Type B pancreatic cell (in vitro differentiated cells): ENCODE data around the gene PRPF40B. TPM values are rescaled to one million over a fixed set of nuclear protein-coding genes. Genes with fewer than 3 reads are reported as not detected.

Experiments
- DNase-seq: peaks from one replicate; pipeline ENCODE4 v3.0.0; 2021; ENCODE audit warnings: mixed read lengths; ENCODE audit not compliant: unreplicated experiment; ENCODE audit errors: extremely low spot score
- H3K27ac Mint-ChIP-seq: 2 replicates; pipeline ENCODE4 v1.8.0; 2021; ENCODE audit warnings: mild to moderate bottlenecking, mixed read lengths
- H3K27me3 Mint-ChIP-seq: 2 replicates; pipeline ENCODE4 v1.8.0; 2021; ENCODE audit warnings: mixed read lengths
- H3K36me3 Mint-ChIP-seq: 2 replicates; pipeline ENCODE4 v1.8.0; 2021; ENCODE audit warnings: mixed read lengths
- H3K4me1 Mint-ChIP-seq: one replicate; pipeline ENCODE4 v1.8.0; 2021; ENCODE audit warnings: mixed read lengths; ENCODE audit not compliant: unreplicated experiment
- H3K4me3 Mint-ChIP-seq: 2 replicates; pipeline ENCODE4 v1.8.0; 2021; ENCODE audit warnings: mild to moderate bottlenecking, mixed read lengths
- H3K9me3 Mint-ChIP-seq: 2 replicates; pipeline ENCODE4 v1.8.0; 2021; ENCODE audit warnings: mixed read lengths
- total RNA-seq: library from RNA; stranded (reverse); gene quantifications from 2 replicates; pipeline ENCODE4 v1.2.1, GENCODE V29; 2021; ENCODE audit warnings: low replicate concordance
- TF ChIP-seq, protein P1 (sequence below): fragments of 200-600 bp; sonication (generic); conservative IDR thresholded peaks from 2 replicates; pipeline ENCODE4 v1.5.0; 2021; ENCODE audit warnings: antibody characterized with exemption, mild to moderate bottlenecking

Gene PRPF40B
- total RNA-seq, 1 donor from 2014 or later = 35.4 TPM

DNA sequence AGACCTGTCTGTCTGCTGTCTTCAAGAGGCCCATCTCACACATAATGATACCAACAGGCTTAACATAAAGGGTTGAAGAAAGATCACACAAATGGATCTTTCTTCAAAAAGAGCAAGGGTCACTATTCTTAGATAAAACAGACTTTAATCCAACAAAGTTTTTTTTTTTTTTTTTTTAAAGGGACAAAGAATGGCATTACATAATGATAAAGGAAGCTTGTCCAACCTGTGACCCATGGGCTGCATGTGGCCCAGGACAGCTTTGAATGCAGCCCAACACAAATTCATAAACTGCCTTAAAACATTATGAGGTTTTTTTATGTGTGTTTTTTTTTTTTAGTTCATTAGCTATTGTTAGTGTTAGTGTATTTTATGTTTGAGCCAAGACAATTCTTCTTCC lies 11.2 kb upstream of the PRPF40B start:
- TF ChIP-seq, protein P1, sequence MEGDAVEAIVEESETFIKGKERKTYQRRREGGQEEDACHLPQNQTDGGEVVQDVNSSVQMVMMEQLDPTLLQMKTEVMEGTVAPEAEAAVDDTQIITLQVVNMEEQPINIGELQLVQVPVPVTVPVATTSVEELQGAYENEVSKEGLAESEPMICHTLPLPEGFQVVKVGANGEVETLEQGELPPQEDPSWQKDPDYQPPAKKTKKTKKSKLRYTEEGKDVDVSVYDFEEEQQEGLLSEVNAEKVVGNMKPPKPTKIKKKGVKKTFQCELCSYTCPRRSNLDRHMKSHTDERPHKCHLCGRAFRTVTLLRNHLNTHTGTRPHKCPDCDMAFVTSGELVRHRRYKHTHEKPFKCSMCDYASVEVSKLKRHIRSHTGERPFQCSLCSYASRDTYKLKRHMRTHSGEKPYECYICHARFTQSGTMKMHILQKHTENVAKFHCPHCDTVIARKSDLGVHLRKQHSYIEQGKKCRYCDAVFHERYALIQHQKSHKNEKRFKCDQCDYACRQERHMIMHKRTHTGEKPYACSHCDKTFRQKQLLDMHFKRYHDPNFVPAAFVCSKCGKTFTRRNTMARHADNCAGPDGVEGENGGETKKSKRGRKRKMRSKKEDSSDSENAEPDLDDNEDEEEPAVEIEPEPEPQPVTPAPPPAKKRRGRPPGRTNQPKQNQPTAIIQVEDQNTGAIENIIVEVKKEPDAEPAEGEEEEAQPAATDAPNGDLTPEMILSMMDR = no peak
- Mint-ChIP-seq H3K4me3 (no peak overlapping the region), H3K27ac (no peak overlapping the region)

DNA sequence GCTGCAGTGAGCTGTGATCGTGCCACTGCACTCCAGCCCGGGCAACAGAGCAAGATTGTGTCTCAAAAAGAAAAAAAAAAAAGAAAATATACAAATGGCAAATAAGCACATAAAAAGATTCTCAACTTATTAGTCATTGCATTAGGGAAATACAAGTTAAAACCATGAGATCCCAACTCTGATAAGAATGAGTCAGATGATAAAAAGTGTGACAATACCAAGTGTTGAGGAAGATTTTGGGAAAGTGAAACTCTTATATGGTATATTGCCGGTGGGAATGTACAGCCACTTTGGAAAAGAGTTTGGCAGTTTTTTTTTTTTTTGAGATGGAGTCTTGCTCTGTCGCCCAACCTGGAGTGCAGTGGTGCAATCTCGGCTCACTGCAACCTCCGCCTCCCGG lies 7.6 kb upstream of the PRPF40B start:
- Mint-ChIP-seq H3K4me1 (peaks cover 12% of the 10 kb centered on the region), H3K9me3 (no peaks in the 10 kb centered on the region)

More for the DNA sequence above, 11.2 kb upstream of the PRPF40B start:
- no peak for DNase-seq
- H3K27me3 Mint-ChIP-seq = no peaks in the 10 kb centered on the region
- no peaks in the 10 kb centered on the region for H3K4me1 Mint-ChIP-seq
- no peaks in the 10 kb centered on the region for H3K36me3 Mint-ChIP-seq
- peaks cover 7% of the 10 kb centered on the region for H3K9me3 Mint-ChIP-seq

DNA sequence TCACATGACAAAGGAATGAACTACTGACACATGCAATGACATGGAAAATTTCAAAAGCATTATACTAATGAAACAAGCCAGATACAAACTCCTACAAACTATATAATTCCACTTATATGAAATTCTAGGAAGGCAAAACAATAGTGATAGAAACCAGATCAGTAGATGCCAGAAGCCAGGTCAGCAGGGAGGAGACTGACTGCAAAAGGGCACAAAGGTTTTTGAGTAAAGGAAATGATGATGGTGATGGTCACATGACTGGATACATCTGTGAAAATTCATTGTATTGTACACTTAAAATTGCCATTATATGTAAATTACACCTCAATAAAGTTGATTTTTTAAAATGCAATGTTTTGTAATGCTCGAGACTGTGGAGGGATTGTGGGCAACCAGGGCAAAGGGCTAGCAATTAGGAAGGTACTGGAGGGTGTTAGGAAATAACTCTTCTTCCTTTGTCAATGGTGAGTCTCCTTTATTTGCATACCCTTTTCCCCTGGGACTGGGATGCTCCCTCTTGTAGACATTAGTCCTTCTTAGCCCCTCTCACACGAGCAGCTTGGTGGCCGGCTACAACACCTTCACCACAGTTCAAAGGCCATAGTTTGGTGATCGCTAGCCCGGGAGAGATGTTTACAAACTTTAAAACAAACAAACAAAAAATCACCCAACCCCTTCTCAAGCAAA lies 6.7 kb upstream of the PRPF40B start:
- peaks cover 3% of the 10 kb centered on the region for H3K27me3 Mint-ChIP-seq
- H3K4me1 Mint-ChIP-seq = peaks cover 18% of the 10 kb centered on the region
- no peak overlapping the region for H3K4me3 Mint-ChIP-seq
- H3K27ac Mint-ChIP-seq = no peak overlapping the region
- TF ChIP-seq, protein P1 = no peak
- no peaks in the 10 kb centered on the region for H3K36me3 Mint-ChIP-seq
- DNase-seq = no peak
- no peaks in the 10 kb centered on the region for H3K9me3 Mint-ChIP-seq

More for the DNA sequence above, 7.6 kb upstream of the PRPF40B start:
- DNase-seq = no peak
- Mint-ChIP-seq H3K4me3 (no peak overlapping the region), H3K27me3 (peaks cover 3% of the 10 kb centered on the region), H3K27ac (no peak overlapping the region), H3K36me3 (no peaks in the 10 kb centered on the region)
- TF ChIP-seq, protein P1 = no peak

DNA sequence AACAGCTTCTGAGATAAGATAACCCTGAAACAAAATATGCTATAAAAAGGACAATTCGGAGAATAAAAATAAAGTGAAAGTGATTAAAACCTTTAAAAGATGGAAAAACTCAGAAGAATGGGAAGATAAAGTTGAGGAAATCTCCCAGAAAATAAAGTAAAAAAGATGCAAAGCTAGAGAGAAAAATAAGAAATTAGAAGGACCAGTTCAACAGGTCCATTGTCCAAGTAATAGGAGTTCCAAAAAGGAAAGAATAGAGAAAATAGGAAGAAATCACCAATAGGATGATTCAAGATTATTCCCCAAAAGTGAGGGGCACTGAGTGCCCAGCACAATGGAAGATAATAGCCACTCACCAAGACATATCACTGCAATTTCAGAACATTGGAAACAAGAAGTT lies 4.8 kb upstream of the PRPF40B start:
- H3K27ac Mint-ChIP-seq = no peak overlapping the region
- peaks cover 19% of the 10 kb centered on the region for H3K4me1 Mint-ChIP-seq
- no peak overlapping the region for H3K4me3 Mint-ChIP-seq
- DNase-seq = no peak
- H3K9me3 Mint-ChIP-seq = no peaks in the 10 kb centered on the region
- peaks cover 3% of the 10 kb centered on the region for H3K27me3 Mint-ChIP-seq
- H3K36me3 Mint-ChIP-seq = no peaks in the 10 kb centered on the region
- TF ChIP-seq, protein P1 = no peak

DNA sequence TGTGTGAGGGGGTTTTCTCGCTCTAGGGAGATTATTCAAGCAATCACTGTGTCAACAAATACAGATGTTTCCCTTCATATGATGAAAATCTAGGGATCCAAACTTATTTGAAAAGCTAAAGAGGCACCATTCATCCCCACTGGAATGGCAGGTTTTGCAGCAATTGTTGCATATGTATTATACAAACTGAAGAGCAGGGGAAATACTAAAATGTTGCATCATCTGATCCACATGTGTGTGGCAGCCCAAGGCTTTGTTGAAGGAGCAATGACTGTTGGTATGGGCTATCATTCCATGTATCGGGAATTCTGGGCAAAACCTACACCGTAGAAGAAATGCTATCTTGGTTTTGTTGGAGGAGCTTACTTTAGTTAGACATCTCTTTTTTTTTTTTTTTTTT lies 4.1 kb upstream of the PRPF40B start:
- Mint-ChIP-seq H3K4me3 (peak overlapping the region; percentile 63), H3K27me3 (peaks cover 3% of the 10 kb centered on the region), H3K4me1 (peaks cover 24% of the 10 kb centered on the region), H3K27ac (no peak overlapping the region), H3K36me3 (no peaks in the 10 kb centered on the region), H3K9me3 (no peaks in the 10 kb centered on the region)
- DNase-seq = no peak
- TF ChIP-seq, protein P1 = no peak
